GM21717 (cell line): ENCODE measurements around the gene CLK4.

Experiments used
- ATAC-seq: cut with Tn5 transposase; IDR thresholded peaks from one replicate; pipeline ENCODE4 v1.9.1; 2021; ENCODE audit warnings: mild to moderate bottlenecking, moderate library complexity; ENCODE audit not compliant: unreplicated experiment

Gene CLK4

GRCh38 chr5:178626484-178627258, at the start of gene CLK4:
CLK4 (minus strand) TSS chr5:178627050; CDS start chr5:178623416, 3,634 bp downstream.
- ATAC-seq, result peak; percentile 82

- no peak for ATAC-seq
Measured at GRCh38 chr5:178675922-178676321, 49.1 kb upstream of the CLK4 start.

- ATAC-seq, result no peak
Measured at GRCh38 chr5:178674334-178674733, 47.5 kb upstream of the CLK4 start.

- no peak for ATAC-seq
Measured at GRCh38 chr5:178673801-178674295, 47.0 kb upstream of the CLK4 start.

- ATAC-seq, result no peak
Measured at GRCh38 chr5:178672630-178673029, 45.8 kb upstream of the CLK4 start.

- no peak for ATAC-seq
Measured at GRCh38 chr5:178671602-178672144, 44.8 kb upstream of the CLK4 start.

GRCh38 chr5:178670351-178670885, 43.6 kb upstream of the CLK4 start:
- no peak for ATAC-seq

GRCh38 chr5:178668579-178668978, 41.7 kb upstream of the CLK4 start:
- ATAC-seq, result no peak

- no peak for ATAC-seq
Measured at GRCh38 chr5:178667688-178668087, 40.8 kb upstream of the CLK4 start.

GRCh38 chr5:178667101-178667500, 40.3 kb upstream of the CLK4 start:
- no peak for ATAC-seq

- ATAC-seq, result no peak
Measured at GRCh38 chr5:178664141-178664540, 37.3 kb upstream of the CLK4 start.

- no peak for ATAC-seq
Measured at GRCh38 chr5:178662541-178662860, 35.7 kb upstream of the CLK4 start.

- no peak for ATAC-seq
Measured at GRCh38 chr5:178661836-178662540, 35.1 kb upstream of the CLK4 start.

GRCh38 chr5:178651046-178651810, 24.4 kb upstream of the CLK4 start:
- ATAC-seq, result no peak

- ATAC-seq, result no peak
Measured at GRCh38 chr5:178650214-178650613, 23.4 kb upstream of the CLK4 start.

GRCh38 chr5:178649580-178649979, 22.7 kb upstream of the CLK4 start:
- ATAC-seq, result no peak

- no peak for ATAC-seq
Measured at GRCh38 chr5:178644826-178645545, 18.1 kb upstream of the CLK4 start.

GRCh38 chr5:178642351-178642909, 15.6 kb upstream of the CLK4 start:
- ATAC-seq, result no peak

GRCh38 chr5:178641711-178642110, 14.9 kb upstream of the CLK4 start:
- ATAC-seq, result no peak
